ENCODE data around the gene PARD3B. TPM values are rescaled to one million over a fixed set of nuclear protein-coding genes. Genes with fewer than 3 reads are reported as not detected.

Gene PARD3B
- total and polyA plus RNA-seq, 2 of the 8 experiments (the other 6 are each of a cell fraction or from before 2014, with no cell fraction given), result 1.2 to 5.7 TPM

DNA sequence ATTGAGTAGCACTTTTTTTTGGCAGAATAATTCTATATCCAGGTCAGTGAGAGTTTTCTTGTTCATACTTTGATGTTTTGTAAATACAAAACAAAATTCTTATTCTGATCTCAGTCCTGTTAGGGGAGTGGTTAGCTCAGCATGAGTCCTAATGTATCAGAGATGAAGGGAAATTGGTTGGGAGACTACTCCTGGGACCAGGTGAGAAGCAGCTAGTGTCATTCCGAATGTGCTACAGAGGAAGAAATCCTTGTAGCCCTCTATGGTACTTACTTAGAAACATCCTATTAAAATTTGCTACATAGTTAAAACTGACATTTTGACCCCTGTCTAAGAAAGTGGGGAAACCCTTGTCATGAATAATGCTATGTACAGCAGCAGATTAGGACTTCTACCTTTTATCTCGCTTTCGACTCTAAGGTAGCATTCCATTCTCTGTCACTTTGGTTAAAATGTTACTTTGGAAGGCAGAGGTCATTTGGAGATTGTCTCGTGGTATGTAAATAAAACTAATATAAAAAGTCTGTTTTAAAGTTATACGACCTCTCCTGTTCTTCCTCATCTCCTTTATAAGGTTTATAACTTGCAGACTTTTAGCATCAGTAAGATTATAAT is 65.8 kb downstream of the PARD3B start (continued):
- TF ChIP-seq BRCA1 (IDR thresholded peaks at IDR 0.05; ENCODE audit: low read depth, low read length) (no peak), TBP (IDR thresholded peaks at IDR 0.05; ENCODE audit: low read depth, low read length) (no peak), CHD1 (IDR thresholded peaks at IDR 0.05; ENCODE audit: low read depth, low read length) (no peak), HDAC2 (IDR thresholded peaks at IDR 0.05; ENCODE audit: borderline replicate concordance in 1 of 2, low read depth in 2 of 2, low read length in 2 of 2) (no peak), RXRA (IDR thresholded peaks at IDR 0.05; ENCODE audit: insufficient read depth, low read depth, low read length) (no peak), MAFK (IDR thresholded peaks at IDR 0.05; ENCODE audit: low read depth, low read length) (no peak), JUND (IDR thresholded peaks at IDR 0.05; ENCODE audit: low read length) (no peak)
- TF ChIP-seq, protein P1, sequence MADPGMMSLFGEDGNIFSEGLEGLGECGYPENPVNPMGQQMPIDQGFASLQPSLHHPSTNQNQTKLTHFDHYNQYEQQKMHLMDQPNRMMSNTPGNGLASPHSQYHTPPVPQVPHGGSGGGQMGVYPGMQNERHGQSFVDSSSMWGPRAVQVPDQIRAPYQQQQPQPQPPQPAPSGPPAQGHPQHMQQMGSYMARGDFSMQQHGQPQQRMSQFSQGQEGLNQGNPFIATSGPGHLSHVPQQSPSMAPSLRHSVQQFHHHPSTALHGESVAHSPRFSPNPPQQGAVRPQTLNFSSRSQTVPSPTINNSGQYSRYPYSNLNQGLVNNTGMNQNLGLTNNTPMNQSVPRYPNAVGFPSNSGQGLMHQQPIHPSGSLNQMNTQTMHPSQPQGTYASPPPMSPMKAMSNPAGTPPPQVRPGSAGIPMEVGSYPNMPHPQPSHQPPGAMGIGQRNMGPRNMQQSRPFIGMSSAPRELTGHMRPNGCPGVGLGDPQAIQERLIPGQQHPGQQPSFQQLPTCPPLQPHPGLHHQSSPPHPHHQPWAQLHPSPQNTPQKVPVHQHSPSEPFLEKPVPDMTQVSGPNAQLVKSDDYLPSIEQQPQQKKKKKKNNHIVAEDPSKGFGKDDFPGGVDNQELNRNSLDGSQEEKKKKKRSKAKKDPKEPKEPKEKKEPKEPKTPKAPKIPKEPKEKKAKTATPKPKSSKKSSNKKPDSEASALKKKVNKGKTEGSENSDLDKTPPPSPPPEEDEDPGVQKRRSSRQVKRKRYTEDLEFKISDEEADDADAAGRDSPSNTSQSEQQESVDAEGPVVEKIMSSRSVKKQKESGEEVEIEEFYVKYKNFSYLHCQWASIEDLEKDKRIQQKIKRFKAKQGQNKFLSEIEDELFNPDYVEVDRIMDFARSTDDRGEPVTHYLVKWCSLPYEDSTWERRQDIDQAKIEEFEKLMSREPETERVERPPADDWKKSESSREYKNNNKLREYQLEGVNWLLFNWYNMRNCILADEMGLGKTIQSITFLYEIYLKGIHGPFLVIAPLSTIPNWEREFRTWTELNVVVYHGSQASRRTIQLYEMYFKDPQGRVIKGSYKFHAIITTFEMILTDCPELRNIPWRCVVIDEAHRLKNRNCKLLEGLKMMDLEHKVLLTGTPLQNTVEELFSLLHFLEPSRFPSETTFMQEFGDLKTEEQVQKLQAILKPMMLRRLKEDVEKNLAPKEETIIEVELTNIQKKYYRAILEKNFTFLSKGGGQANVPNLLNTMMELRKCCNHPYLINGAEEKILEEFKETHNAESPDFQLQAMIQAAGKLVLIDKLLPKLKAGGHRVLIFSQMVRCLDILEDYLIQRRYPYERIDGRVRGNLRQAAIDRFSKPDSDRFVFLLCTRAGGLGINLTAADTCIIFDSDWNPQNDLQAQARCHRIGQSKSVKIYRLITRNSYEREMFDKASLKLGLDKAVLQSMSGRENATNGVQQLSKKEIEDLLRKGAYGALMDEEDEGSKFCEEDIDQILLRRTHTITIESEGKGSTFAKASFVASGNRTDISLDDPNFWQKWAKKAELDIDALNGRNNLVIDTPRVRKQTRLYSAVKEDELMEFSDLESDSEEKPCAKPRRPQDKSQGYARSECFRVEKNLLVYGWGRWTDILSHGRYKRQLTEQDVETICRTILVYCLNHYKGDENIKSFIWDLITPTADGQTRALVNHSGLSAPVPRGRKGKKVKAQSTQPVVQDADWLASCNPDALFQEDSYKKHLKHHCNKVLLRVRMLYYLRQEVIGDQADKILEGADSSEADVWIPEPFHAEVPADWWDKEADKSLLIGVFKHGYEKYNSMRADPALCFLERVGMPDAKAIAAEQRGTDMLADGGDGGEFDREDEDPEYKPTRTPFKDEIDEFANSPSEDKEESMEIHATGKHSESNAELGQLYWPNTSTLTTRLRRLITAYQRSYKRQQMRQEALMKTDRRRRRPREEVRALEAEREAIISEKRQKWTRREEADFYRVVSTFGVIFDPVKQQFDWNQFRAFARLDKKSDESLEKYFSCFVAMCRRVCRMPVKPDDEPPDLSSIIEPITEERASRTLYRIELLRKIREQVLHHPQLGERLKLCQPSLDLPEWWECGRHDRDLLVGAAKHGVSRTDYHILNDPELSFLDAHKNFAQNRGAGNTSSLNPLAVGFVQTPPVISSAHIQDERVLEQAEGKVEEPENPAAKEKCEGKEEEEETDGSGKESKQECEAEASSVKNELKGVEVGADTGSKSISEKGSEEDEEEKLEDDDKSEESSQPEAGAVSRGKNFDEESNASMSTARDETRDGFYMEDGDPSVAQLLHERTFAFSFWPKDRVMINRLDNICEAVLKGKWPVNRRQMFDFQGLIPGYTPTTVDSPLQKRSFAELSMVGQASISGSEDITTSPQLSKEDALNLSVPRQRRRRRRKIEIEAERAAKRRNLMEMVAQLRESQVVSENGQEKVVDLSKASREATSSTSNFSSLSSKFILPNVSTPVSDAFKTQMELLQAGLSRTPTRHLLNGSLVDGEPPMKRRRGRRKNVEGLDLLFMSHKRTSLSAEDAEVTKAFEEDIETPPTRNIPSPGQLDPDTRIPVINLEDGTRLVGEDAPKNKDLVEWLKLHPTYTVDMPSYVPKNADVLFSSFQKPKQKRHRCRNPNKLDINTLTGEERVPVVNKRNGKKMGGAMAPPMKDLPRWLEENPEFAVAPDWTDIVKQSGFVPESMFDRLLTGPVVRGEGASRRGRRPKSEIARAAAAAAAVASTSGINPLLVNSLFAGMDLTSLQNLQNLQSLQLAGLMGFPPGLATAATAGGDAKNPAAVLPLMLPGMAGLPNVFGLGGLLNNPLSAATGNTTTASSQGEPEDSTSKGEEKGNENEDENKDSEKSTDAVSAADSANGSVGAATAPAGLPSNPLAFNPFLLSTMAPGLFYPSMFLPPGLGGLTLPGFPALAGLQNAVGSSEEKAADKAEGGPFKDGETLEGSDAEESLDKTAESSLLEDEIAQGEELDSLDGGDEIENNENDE (IDR thresholded peaks at IDR 0.05; ENCODE audit: insufficient replicate concordance, low read length), result no peak

Data from H1 (cell line).